PC-3 (cell line): ENCODE measurements around the gene ME1.
"Not testable (repeated sequence)": the region's sequence is repeated elsewhere in the genome, so short reads cannot be mapped to it uniquely, and the experiment has no call there.

Experiments
- EZH2 ChIP-seq: fragments of 300-600 bp; sonication (generic); IDR thresholded peaks from one replicate; pipeline ENCODE4 v1.6.1; 2017; ENCODE audit warnings: antibody characterized with exemption, mild to moderate bottlenecking, low read length; ENCODE audit not compliant: unreplicated experiment
- EZH2phosphoT487 ChIP-seq: fragments of 300-600 bp; sonication (generic); IDR thresholded peaks from 2 replicates; pipeline ENCODE4 v1.6.1; 2018; ENCODE audit warnings: mild to moderate bottlenecking, antibody characterized with exemption, low read length, borderline replicate concordance
- TF ChIP-seq, protein P1 (sequence below): fragments of 300-600 bp; sonication (generic); conservative IDR thresholded peaks from 2 replicates; pipeline ENCODE4 v1.5.1; 2017; ENCODE audit warnings: antibody characterized with exemption, low read depth, mild to moderate bottlenecking, low read length

DNA sequence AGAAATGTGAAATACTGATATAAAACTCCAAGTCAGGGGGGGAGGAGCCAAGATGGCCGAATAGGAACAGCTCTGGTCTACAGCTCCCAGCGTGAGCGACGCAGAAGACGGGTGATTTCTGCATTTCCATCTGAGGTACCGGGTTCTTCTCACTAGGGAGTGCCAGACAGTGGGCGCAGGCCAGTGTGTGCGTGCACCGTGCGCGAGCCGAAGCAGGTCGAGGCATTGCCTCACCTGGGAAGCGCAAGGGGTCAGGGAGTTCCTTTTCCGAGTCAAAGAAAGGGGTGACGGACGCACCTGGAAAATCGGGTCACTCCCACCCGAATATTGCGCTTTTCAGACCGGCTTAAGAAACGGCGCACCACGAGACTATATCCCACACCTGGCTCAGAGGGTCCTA is 96.9 kb downstream of the ME1 start:
- TF ChIP-seq, protein P1, sequence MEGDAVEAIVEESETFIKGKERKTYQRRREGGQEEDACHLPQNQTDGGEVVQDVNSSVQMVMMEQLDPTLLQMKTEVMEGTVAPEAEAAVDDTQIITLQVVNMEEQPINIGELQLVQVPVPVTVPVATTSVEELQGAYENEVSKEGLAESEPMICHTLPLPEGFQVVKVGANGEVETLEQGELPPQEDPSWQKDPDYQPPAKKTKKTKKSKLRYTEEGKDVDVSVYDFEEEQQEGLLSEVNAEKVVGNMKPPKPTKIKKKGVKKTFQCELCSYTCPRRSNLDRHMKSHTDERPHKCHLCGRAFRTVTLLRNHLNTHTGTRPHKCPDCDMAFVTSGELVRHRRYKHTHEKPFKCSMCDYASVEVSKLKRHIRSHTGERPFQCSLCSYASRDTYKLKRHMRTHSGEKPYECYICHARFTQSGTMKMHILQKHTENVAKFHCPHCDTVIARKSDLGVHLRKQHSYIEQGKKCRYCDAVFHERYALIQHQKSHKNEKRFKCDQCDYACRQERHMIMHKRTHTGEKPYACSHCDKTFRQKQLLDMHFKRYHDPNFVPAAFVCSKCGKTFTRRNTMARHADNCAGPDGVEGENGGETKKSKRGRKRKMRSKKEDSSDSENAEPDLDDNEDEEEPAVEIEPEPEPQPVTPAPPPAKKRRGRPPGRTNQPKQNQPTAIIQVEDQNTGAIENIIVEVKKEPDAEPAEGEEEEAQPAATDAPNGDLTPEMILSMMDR = not testable (repeated sequence)
- TF ChIP-seq EZH2, EZH2phosphoT487: not testable (repeated sequence)
